ENCODE data around the gene NOX4.
"Not testable (repeated sequence)": the region's sequence is repeated elsewhere in the genome, so short reads cannot be mapped to it uniquely, and the experiment has no call there.

GRCh38 chr11:89342880-89343572 is 148.1 kb downstream of the NOX4 start:
- TF ChIP-seq CTCF, EZH2, EZH2phosphoT487 (IDR thresholded peaks at IDR 0.05): not testable (repeated sequence)

Measured in neural progenitor cell (in vitro differentiated cells).